GM06990 (cell line): ENCODE results near the gene ACVR1.

Experiments
- DNase-seq: peaks from one replicate; pipeline ENCODE4 v3.0.0-alpha.2; 2011; ENCODE audit not compliant: insufficient read length; ENCODE audit errors: extremely low read depth
- H3K27me3 ChIP-seq: replicated peaks from 2 replicates; pipeline ENCODE4 v1.6.0; 2011; ENCODE audit warnings: low read length; ENCODE audit not compliant: control insufficient read depth, insufficient read depth
- H3K36me3 ChIP-seq: 2 replicates; pipeline ENCODE4 v1.5.1; 2011; ENCODE audit warnings: low read length; ENCODE audit not compliant: control insufficient read depth, insufficient read depth
- H3K4me3 ChIP-seq: replicated peaks from 2 replicates; pipeline ENCODE4 v1.5.1; 2011; ENCODE audit warnings: low read depth, mild to moderate bottlenecking, control low read depth, low read length
- TF ChIP-seq, protein P1 (sequence below): IDR thresholded peaks from 2 replicates; pipeline ENCODE4 v1.5.1; 2011; ENCODE audit warnings: low read length, control low read depth, mild to moderate bottlenecking, inconsistent platforms; ENCODE audit not compliant: insufficient read depth, poor library complexity, severe bottlenecking

Gene ACVR1

DNA sequence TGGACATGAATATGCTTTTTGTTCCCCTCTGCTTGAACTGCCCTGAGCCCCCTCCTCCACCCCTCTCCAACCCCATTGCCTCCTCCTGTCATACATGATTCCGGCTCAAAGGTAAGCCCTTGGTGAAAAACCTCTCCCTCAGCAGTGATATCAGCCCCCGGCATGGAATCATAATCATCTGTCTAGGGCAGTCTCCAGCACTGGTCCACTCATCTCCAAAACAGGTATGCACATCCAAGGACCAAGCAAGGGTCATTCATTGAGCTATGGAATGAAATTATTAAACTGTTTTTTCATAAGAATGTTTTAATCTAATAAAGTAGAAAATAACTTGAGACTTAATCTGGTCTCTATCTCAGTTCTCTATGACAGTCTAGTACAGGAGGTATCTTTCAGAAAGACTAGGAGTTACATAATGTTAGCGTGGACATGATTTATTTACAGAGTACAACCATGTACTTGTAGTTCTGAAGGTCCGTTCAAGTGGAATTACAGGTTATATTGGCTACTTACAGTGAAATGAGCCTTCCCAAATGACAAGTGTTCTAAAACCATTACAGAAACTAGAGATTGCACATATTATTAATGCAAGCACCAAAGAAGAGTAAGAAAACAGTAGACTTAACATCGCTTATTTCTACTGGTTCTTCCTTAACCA lies 75.2 kb downstream of the ACVR1 start:
- no peaks in the 10 kb centered on the region for H3K27me3 ChIP-seq
- DNase-seq = no peak
- TF ChIP-seq, protein P1, sequence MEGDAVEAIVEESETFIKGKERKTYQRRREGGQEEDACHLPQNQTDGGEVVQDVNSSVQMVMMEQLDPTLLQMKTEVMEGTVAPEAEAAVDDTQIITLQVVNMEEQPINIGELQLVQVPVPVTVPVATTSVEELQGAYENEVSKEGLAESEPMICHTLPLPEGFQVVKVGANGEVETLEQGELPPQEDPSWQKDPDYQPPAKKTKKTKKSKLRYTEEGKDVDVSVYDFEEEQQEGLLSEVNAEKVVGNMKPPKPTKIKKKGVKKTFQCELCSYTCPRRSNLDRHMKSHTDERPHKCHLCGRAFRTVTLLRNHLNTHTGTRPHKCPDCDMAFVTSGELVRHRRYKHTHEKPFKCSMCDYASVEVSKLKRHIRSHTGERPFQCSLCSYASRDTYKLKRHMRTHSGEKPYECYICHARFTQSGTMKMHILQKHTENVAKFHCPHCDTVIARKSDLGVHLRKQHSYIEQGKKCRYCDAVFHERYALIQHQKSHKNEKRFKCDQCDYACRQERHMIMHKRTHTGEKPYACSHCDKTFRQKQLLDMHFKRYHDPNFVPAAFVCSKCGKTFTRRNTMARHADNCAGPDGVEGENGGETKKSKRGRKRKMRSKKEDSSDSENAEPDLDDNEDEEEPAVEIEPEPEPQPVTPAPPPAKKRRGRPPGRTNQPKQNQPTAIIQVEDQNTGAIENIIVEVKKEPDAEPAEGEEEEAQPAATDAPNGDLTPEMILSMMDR = no peak
- no peaks in the 10 kb centered on the region for H3K36me3 ChIP-seq
- no peak overlapping the region for H3K4me3 ChIP-seq

DNA sequence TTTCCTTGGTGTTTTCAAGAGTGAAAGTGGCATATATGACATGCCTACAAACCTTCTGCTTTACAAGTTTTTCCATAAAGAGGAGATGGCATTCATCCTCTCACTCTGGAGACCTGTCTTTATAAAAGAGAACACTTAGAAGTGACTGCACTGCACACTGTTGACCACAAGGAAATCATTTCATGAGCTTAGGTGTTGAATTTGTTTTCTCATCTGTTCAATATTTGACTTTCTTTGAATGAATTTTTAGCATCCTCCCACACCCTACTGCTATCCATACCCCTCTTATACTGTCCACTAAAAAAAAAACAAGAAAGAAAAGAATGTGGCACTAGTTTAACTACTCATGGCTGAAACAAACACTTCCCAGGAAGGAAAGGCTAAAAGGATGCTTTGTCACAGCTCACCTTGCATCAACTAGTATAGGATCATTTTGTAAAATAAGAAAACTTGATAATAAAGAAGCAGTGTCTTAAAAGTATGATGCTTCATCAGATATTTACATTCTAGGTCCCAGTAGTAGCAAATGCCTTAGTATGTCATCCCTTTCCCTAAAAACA lies 83.0 kb downstream of the ACVR1 start:
- H3K27me3 ChIP-seq = no peaks in the 10 kb centered on the region
- TF ChIP-seq, protein P1 = no peak

DNA sequence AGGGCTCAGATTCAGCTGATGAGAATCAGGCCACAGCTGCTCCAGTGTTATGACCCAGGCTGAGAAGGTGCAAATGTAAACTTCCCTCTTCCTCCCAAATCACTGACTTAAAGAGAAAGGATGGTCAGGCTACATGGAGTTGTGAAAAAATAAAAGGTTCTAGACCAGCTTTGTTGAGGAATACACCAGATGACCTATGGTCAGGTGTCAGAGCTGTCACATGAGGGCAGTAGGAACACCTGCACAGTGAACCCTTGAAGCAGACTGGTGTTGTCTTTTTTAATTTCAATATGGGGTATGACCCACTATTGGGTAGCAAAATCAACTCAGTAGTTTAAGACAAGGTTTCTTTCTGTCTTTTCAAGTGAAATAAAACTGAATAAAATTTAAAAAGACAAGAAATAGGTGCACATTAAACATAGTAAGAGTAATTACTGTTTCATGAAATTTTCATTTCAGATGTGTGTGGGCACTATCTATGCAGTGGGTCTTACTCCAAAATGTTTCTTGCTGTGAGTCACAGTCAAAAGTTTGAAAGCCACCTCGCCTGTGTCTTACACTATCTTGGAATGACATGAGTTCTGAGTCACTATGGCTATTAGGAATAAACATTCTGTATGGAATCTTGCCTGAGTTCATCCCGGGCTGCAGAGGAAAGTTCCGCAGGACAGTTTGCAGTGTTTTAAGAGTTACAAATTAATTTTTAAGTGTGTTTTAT lies 83.6 kb downstream of the ACVR1 start:
- TF ChIP-seq, protein P1 = no peak
- no peak for DNase-seq
- no peaks in the 10 kb centered on the region for H3K27me3 ChIP-seq

More for the DNA sequence above, 83.0 kb downstream of the ACVR1 start:
- Histone ChIP-seq H3K36me3 (no peaks in the 10 kb centered on the region), H3K4me3 (no peak overlapping the region)
- no peak for DNase-seq

DNA sequence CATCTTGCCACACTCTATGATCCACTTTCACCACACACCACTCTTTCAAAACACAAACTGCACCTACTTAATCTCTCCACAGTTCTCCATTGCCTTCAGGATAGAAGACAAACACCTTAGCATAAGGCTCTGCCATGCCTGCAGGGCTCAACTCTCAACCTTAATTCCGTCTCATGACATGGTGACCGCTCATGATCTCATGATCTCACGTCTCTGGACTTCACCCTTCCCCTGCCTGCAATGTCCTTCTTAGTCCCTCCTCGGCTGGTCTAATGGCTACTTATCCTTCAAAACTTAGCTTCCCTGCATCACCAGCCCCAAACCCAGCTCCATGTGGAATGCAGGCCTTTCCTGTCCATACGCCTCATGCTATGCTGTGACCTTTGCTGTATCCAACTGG lies 85.3 kb downstream of the ACVR1 start:
- no peaks in the 10 kb centered on the region for H3K27me3 ChIP-seq
- no peak overlapping the region for H3K4me3 ChIP-seq
- no peaks in the 10 kb centered on the region for H3K36me3 ChIP-seq
- TF ChIP-seq, protein P1 = no peak
- no peak for DNase-seq

More for the DNA sequence above, 83.6 kb downstream of the ACVR1 start:
- no peak overlapping the region for H3K4me3 ChIP-seq
- no peaks in the 10 kb centered on the region for H3K36me3 ChIP-seq

DNA sequence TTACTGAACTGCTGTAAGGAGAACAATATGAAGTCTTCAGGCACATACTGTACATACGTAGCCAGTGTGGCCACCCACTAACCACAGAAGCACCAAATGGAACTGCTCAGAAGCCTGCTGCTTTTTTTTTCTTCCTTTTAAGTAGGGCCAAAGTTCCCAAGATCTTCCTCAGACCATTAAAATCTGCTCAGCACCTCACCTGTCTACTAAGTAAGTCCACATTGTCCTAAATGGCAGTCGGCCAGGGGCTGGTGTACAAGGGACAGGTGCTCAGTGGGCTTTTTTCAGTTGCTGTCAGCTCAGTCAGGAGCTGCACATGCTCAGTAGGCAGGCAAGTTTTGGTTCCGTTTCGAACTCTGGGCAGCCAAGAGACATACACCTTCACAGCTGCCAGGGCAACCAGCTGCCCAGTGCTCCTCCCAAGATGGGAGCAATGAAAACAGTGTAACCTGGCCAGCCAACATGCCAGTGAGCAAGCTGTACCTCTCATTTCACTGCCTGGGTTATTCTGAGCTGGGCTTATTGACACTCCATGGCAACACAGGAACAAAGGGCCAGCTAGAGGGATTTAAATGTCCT lies 86.1 kb downstream of the ACVR1 start:
- Histone ChIP-seq H3K4me3 (no peak overlapping the region), H3K36me3 (no peaks in the 10 kb centered on the region), H3K27me3 (no peaks in the 10 kb centered on the region)
- TF ChIP-seq, protein P1 = no peak
- no peak for DNase-seq
